GM19238 (cell line): Measurements from ENCODE around the gene UBAP1L.
"Not testable (repeated sequence)": the region's sequence is repeated elsewhere in the genome, so short reads cannot be mapped to it uniquely, and the experiment has no call there.

ENCODE experiments used
- DNase-seq: peaks from one replicate; pipeline ENCODE4 v3.0.0; 2011; ENCODE audit warnings: low spot score; ENCODE audit not compliant: insufficient read length

UBAP1L gene

GRCh38 chr15:65115086-65115485 is at the start of gene UBAP1L:
UBAP1L (minus strand) TSS chr15:65115200; CDS start chr15:65106215, 8,985 bp downstream.
- DNase-seq: no peak

- DNase-seq: no peak
These were observed 49.1 kb upstream of the UBAP1L start for GRCh38 chr15:65164139-65164538.

- DNase-seq: no peak
These were observed 48.0 kb upstream of the UBAP1L start for GRCh38 chr15:65163041-65163440.

GRCh38 chr15:65156692-65157091 is 41.7 kb upstream of the UBAP1L start:
- DNase-seq: no peak

GRCh38 chr15:65154720-65155119 is 39.7 kb upstream of the UBAP1L start:
- DNase-seq: no peak

GRCh38 chr15:65147902-65148301 is 32.9 kb upstream of the UBAP1L start:
- no peak for DNase-seq

- no peak for DNase-seq
These were observed 31.4 kb upstream of the UBAP1L start for GRCh38 chr15:65146438-65146837.

- not testable (repeated sequence) for DNase-seq
These were observed 23.6 kb upstream of the UBAP1L start for GRCh38 chr15:65138631-65139030.

GRCh38 chr15:65137893-65138292 is 22.9 kb upstream of the UBAP1L start:
- not testable (repeated sequence) for DNase-seq

GRCh38 chr15:65137089-65137488 is 22.1 kb upstream of the UBAP1L start:
- not testable (repeated sequence) for DNase-seq

- DNase-seq: no peak
These were observed 19.5 kb upstream of the UBAP1L start for GRCh38 chr15:65134538-65134937.

- peak; percentile 95 for DNase-seq
These were observed 18.7 kb upstream of the UBAP1L start, which contains the start of gene PDCD7 for GRCh38 chr15:65133548-65134200. PDCD7 (minus strand) TSS chr15:65133808; CDS start chr15:65133781, 27 bp downstream.

GRCh38 chr15:65132878-65133547 is 18.0 kb upstream of the UBAP1L start:
- DNase-seq: peak; percentile 64

GRCh38 chr15:65130941-65131340 is 15.9 kb upstream of the UBAP1L start:
- DNase-seq: no peak

- no peak for DNase-seq
These were observed 542 bp upstream of the UBAP1L start for GRCh38 chr15:65115542-65115941.

- no peak for DNase-seq
These were observed 4.2 kb downstream of the UBAP1L start for GRCh38 chr15:65110676-65111292.

GRCh38 chr15:65106011-65106590 is 8.9 kb downstream of the UBAP1L start:
- no peak for DNase-seq

GRCh38 chr15:65105038-65105437 is 10.0 kb downstream of the UBAP1L start:
- DNase-seq: no peak

GRCh38 chr15:65102912-65103311 is 12.1 kb downstream of the UBAP1L start:
- DNase-seq: no peak

- no peak for DNase-seq
These were observed 12.9 kb downstream of the UBAP1L start for GRCh38 chr15:65101891-65102708.

- peak; percentile 40 for DNase-seq
These were observed 13.5 kb downstream of the UBAP1L start for GRCh38 chr15:65101411-65101890.
